Stimulated activated CD4-positive, alpha-beta T cell treated with anti-CD3 and anti-CD28 coated beads, Interleukin-4, amount 100 ng/mL, for 1 hour (primary cell): ENCODE results near the gene SCYGR1.

Experiments
- DNase-seq: peaks from one replicate; pipeline ENCODE4 v3.0.0-alpha.2; 2020

The SCYGR1 gene

DNA sequence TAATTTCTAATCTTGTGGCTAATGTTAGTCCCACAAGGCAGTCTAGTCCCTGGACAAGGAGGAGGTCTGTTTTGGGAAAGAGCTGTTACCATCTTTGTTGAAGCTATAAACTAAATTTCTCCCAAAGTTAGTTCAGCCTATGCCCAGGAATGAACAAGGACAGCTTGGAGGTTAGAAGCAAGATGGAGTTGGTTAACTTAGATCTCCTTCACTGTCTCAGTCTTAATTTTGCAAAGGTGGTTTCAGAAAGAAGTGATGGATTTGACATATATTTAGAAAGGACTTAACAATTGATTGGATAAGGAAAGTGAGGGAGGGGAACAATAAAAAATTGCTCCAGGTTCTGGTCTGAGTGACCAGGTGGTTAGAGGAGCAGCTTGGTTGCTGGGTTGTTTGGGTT is 14.6 kb upstream of the SCYGR1 start:
- no peak for DNase-seq

DNA sequence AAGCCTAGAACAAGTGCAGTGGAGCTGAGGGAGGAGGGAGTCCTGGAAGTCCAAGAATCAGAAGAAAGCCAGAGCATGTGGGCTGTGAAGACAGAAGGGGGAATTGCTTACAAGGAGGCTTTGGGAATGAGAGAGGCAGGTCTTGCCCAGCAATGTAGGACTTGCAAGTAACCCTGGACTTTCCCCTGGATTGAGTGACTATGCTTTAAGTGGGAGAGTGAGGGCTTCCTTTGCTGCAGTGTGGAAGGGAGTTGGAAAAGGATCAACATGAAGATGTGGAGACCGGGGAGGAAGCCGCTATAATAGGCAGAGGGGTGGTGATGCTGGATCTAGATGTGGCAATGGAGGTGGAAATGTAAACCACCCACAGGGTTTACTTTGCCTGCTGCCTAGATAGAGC is 13.8 kb upstream of the SCYGR1 start:
- no peak for DNase-seq

DNA sequence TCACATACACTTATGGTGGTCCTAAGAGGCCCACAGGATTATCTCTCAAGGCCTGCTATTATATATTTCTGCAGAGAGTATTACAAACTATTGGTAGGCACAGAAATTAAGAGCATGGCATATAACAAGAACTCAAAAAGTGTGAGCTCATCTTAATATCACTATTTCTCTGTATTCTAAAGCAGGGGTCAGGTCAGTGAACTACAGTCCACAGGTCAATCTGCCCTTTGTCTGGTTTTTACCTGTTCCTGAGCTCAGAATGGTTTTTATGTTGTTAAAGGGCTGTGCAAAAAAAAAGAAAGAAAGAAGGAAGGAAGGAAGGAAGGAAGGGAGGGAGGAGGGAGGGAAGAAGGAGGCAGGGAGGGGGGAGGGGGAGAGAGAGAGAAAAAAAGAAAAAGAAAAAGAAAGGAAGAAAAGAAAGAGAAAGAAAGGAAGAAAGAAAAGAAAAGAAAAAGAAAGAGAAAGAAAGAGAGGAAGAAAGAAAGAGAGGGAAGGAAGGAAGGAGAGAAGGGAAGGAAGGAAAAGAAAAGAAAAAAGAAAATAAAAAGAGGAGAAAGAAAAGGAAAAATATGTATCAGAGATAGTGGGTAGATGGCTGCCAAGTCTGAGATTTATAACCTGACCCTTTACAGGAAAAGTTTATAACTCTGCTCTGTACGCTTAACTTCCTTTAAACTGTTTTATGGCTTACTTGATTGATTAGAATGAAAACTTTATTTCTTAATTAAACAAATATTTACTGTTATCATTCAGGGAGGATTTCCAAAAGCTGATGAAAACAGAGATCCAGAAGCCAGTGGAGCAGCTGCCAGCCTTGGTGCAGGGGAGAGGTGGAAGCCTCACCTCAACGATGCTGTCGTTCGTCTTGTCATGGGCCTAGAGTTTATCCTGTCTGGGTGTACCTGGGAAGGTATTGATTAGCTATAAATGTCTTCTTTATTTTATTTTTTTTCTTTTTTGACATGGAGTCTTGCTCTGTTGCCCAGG is 11.2 kb upstream of the SCYGR1 start:
- no peak for DNase-seq

DNA sequence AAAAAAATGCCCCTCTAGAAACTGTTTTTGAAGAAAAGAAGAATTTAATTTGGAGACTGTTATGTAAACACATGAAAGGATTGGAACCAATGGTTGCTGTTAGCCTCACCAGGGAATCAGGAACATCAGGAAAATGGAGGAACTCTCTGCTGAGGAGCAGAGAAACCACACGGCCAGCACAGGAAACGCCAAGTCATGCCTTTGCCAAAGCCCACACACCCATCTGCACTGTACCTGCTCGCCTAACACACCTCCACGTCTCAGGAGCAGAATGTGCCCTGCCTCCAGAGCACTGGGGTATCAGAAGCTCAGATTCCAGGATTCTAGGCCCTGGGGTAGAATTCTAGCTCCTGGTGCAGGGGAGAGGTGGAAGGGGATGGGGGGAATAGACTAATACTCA is 9.8 kb upstream of the SCYGR1 start:
- no peak for DNase-seq

DNA sequence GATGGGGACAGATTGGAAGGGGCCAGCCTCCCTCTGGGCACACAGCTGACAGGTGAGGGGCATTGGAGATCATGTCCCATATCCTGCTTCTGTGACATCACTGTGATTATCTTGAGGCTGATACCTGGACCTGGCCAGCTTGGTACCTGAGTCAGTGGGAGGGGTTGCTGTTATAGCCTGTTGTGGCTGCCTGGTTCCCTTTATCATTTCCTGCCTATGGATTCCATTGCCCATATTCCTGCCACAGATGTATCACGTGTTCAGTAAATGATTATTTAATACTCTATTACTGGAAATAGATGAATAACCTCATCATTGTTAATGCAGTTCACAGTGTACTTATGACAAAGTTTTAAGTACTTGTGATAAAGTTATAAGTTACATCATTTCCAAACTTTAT is 7.8 kb upstream of the SCYGR1 start:
- no peak for DNase-seq

DNA sequence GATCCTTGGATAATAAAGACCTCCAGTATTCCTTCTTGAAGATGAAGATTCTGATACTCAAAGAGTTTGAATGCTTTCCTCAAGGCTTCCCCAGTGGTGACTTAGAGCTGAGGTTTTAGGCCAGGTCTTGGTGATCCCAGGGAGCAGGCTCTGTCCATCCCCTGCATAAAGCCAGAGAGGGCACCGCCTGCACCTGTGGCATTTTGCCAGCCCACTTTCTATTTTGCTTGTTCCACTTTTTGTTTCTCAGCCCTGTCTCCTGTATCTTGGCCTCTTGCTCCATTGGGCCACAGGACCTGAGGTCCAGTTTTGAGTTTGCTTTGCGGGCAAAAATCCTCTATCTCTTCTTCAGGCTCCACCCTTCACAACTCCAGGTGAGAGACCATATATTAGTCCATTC is 6.7 kb upstream of the SCYGR1 start:
- DNase-seq, result no peak

DNA sequence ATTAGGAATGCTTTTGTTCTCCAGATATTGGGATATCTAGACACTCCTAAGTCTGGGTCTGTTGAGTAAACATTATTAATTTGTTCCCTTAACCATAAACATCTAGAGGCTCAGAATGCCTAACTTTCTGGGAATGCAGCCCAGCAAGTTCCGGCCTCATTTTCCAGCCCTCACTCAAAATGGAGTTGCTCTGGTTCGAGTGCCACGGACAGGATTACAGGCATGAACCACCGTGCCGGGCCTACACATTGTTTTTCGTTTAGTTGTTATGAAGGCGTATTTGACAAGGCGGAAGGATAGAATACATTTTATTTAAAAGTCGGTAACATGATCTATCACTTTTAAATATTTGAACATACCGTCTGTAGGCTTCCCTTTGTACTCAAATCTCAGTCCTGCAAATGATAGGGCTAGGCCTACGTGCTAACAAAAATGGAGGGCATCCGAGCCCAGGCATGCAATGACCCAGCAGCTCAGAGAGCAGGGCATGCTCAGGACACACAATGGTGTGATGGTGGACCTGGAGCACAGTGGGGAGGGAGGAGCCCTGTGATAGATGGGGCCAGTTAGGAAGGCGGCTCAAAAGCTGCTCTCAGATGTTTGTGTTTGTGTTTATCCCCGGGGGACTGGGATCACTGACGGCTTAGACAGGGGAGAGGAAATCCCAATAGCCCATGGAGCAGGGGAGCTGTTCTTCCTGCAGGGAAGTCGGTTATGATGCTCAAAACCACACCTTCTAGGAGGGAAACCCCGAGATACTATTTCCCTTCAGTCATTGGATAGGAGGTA is 2.9 kb upstream of the SCYGR1 start:
- no peak for DNase-seq

DNA sequence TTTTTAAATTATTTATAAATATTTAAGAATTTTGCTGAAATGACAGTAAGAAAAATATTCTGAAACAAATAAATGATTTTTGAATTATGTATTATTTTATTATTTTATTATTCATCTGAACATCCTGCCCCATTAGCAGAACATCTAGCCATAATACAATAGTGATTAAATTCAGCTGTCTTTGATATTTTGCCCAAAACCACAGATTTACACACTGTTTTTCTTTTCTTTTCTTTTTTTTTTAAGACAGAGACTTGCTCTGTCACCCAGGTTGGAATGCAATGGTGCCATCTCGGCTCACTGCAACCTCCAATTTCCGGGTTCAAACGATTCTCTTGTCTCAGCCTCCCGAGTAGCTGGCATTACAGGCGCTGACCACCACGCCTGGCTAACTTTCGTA is 1.9 kb upstream of the SCYGR1 start:
- no peak for DNase-seq

DNA sequence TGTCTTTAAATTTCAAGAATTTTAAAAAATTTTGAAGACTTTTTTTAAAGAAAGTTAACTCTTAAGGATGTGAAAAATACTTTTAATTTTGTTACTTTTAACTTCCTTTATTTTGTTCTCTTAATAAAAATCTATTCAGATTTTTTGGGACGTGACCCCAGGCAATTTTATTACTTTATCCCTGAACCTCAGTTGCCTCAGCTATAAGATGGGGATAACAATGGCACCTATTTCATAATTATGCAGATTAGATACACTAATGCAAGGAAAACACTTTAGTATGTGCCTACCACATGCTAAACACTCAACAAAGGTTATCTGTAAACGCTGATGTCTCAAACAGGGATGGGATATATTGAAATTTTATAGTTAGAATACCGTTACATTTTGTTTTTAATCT is 1.5 kb upstream of the SCYGR1 start:
- no peak for DNase-seq

DNA sequence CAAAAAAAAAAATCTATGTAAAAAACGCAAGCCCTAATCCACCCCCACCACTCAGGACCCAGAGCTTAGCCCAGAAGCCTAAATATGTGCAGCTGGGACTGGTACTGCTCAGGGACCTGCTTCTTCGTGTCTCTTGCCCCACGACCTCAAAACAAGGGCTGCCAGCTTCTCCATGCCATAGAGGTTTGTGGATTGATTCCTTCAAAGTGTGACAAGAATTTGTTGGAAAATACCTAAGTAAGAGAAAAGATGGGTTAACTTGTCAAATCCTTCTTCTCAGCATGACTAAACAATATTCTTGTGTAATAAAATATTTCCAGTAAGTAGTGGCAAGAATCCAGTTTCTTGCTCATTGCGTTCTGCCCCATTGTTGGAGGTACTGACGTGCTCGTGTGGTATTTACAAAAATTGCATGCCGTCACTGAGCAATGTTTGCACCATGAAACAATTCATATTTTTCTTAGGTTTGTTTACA is 825 bp upstream of the SCYGR1 start:
- DNase-seq, result no peak

DNA sequence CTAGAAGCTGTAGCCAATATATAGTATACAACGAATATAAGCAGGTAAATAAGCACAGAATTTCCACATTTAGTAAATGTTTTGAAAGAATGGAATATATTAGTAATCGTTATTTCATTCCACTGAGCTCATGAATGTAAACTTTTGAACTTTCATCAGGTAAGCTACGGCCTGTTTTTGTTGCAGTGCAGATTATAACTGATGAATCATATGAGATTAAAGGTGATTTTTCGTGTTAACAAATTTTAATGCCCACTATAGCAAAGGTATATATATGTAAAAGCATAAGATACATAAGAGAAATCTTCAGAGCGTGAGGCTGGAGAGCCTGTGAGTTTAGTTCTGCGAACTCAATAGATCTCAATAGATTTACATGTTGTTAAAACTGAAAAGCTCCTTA is 1.1 kb downstream of the SCYGR1 start:
- no peak for DNase-seq

DNA sequence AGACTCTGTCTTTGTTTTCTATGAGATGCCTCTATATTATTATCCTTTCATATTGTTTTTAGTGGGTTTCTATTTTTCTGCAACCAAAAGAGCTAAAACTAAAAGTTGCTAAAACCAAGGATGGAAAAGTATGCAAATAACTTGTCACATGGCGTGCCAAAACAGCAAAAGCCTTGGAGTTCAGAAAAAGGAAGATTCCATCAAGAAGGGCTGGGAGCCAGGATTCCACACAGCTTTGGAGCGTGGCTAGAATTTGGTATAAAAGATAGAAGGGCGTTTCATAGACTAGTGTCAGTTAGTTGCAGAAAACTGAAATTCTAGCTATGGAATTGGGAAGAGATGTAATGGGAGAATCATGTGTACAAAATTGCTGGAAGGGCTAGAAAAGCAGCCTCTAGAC is 4.1 kb downstream of the SCYGR1 start:
- no peak for DNase-seq

DNA sequence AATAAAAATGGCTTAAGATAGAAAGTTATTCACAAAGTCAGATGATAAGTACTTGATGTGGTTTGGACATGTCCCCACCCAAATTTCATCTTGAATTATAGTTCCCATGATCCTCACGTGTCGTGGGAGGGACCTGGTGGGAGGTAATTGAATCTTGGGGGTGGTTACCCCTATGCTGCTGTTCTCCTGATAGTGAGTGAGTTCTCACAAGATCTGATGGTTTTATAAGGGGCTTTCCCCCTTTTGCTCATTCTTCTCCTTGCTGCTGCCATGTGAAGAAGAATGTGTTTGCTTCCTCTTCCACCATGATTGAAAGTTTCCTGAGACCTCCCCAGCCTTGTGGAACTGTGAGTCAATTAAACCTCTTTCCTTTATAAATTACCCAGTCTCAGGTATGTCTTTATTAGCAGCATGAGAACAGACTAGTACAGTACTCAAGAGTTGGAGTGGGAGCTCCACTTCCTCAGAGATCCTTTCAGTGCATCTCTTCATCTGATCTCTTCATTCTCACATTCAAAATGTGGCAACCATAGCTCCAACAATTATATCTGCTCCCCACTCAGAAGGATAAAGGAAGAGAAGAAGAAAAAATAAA is 5.4 kb downstream of the SCYGR1 start:
- peak; percentile 12 for DNase-seq

DNA sequence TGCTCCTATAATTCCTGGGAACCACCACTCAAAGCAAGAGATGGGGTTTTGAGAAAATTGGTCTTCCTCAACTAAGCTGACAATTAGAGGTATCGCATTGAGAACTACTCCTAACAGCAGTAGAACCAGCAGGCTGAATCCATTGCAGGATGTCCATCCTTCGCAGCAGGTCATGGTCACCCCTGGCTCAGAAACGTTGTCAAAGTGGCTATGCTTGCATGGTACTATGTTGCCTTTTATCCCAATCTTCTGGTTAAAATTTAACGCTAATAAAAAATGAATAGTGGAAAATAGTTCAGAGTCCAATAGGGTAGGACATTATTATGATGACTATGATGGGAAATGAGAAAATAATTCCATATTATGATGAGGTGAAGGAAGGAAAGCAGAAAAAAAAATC is 8.7 kb downstream of the SCYGR1 start, which contains the start of gene TM4SF20:
Gene TM4SF20 (minus strand): TSS at position 212 of the 400 bp plus-strand sequence. CDS start 38 bp downstream, at position 174.
- DNase-seq, result no peak

DNA sequence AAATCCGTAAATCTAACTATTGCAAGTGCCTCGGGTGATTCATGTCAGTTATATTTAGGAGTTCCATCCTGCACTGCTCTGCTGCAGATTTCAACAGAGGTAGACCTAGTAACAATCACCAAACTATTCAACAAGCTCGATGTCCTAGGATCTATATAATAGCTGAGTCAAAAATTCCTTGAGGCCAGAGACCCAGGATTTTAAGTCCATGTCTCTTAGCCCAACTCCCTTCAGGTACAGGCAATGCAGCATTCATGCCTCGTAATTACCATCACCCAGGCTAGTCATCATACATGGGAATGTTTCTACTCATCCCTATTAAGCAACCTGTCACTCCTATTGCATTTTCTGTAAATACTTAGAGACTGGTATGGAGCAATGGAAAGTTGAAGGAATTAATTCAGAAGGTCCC is 9.4 kb downstream of the SCYGR1 start:
- no peak for DNase-seq

DNA sequence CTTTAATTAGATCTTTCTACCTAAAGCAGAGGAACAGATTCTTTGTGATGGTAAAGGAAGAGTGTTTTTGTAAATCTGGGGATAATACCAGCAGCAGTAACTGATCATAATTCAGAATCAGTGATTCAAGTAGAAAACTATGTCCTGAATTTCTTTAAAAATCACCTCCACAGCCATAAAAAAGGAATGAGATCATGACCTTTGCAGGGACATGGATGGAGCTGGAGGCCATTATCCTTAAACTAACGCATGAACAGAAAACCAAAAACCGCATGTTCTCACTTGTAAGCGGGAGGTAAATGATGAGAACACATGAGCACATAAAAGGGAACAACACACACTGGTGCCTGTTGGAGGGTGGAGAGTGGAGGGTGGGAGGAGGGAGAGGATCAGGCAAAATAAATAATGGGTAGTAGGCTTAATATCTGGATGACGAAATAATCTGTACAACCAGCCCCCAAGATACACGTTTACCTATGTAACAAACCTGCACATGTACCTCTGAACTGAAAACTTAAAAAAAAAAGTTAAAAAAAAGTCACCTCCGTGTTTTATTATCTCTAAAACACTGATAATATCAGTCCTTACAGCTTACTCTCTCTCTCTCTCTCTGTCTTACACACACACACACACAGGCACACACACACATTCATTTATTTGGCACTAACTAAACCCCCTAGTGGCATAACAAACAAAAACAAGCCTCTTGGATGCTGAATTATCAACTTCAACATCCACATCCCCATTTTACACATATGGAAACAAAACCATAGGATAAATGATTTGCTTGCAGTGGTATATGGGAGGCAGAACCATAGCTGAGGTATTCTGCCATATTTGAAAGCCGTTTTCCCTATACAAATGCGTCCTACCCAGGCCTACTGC is 10.0 kb downstream of the SCYGR1 start:
- no peak for DNase-seq

DNA sequence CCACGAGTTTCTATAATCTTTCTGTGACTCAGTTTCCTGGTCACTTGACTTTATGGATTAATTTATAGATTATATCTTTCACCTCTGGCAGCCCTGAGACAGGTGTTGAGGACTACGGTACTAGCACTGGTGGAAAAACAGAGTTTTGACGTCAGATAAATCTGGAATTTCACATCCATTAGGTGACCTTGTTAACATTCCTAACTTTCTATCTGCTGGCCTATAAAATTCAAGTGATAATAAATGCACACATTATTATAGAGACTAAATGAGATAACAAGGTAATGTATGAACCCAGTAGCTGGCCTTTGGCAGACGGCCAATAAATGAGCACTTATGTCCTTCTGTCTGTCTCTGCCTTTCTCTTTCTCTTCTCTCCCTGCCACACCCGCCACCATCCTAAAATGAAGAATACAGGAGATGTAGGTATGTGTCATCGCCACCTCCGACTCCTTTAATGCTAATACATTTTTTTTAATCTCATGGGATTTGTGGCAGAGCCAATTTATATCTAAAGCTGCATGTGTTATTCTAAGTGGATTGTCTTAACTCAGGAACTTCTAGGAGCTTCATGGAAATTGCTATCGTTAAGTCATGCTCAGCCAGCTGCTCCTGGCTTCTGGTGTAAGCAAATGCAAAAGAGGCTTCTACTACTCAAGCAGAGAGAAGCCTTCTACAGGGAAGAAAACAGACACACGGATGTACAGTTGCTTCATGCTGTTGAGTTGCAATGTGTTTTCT is 10.9 kb downstream of the SCYGR1 start:
- no peak for DNase-seq

DNA sequence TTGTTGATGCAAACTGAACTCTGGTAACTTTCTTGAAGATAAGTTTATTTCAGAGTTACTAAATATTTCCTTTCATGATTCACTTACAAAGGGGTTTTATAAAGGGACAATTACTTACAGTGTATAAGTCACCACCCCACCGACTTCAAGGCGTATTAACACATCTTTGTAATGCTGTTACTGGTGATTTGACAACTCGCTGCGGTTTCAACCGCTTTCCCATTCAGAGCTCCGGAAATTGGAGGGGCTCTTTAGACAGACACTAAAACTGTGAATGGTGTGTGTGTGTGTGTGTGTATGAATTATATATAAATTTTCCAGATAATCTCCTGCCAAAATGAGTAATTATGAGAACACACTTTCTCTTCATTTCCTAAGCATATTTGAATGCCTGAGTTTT is 13.6 kb downstream of the SCYGR1 start:
- DNase-seq, result no peak

DNA sequence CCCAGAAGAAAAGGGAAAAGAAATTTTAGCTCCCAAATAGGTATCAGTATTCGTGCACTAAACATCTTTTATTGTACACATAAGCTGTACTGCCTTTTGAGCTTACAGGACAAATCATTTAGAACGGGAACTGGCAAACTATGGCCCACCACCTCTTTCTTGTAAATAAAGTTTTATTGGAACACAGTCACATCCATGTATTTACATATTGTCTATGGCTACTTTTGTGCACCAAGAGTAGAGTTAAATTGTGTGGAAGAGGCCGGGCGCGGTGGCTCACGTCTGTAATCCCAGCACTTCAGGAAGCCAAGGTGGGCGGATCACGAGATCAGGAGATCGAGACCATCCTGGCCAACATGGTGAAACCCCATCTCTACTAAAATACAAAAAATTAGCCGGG is 14.4 kb downstream of the SCYGR1 start:
- DNase-seq, result no peak

DNA sequence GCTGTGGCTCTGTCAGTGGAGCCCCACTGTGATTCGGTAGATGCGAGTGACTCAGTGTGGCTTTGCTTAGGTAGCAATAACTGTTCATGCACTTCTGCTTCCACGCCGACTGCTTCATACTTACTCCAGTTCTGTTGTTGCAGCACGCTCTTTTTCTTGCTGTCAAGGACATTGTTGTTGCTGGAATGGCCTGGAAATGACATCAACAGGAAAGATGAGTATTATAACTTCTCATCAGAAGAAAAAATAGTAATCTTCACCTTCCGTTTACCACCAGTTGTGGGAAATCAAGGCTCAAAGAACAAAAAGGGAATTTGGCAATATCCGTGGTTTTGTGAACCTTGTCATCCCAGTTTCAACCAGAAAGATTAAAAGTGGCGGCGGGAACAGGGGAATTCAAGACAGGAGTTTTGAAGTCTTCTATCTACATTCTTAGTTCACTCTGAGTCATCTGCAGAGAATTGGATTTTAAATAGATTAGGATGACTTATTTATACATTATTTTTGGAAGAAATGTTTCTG is 16.9 kb downstream of the SCYGR1 start:
- no peak for DNase-seq

DNA sequence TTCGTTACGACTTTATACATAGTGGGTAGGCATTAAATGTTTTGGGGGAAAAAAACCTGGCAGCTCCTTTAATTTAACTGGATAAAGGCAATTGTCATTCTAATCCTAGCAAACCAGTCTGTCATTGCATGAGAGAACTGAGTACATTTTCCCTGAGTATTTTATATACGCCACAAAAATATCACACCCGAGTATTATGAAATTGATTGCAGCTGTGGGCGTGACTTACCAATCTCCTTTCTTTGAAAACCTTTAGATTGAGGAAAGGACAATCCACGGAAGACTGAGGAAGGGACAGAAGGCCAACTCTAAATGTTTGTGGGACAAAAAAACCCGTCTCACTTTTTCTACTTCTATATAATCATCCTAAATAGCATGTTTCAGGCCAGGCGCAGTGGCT is 17.7 kb downstream of the SCYGR1 start:
- DNase-seq, result no peak
